ENCODE data around the gene MGST1. TPM values are rescaled to one million over a fixed set of nuclear protein-coding genes. Genes with fewer than 3 reads are reported as not detected.
"Not testable (repeated sequence)": the region's sequence is repeated elsewhere in the genome, so short reads cannot be mapped to it uniquely, and the experiment has no call there.

Gene MGST1
- total and polyA plus RNA-seq, 2 experiments from 2014 or later: 122 to 1,022 TPM

- Histone ChIP-seq H3K27ac (no peak overlapping the region), H2AFZ (no peak overlapping the region), H3K27me3 (replicated peaks; ENCODE audit: insufficient read depth) (no peaks in the 10 kb centered on the region), H3K36me3 (ENCODE audit: low read depth) (peaks cover 3% of the 10 kb centered on the region; the same call in 1 of the 2 replicates), H4K20me1 (ENCODE audit: insufficient read depth) (no peaks in the 10 kb centered on the region), H3K9ac (no peak overlapping the region), H3K9me2 (ENCODE audit: insufficient read depth) (no peaks in the 10 kb centered on the region), H3F3A (ENCODE audit: insufficient read depth) (peaks cover 5% of the 10 kb centered on the region; the same call in 1 of the 2 replicates), H3K4me3 (no peak overlapping the region), H3K9me3 (ENCODE audit: low read depth) (no peaks in the 10 kb centered on the region), H3K79me2 (ENCODE audit: insufficient read depth) (no peaks in the 10 kb centered on the region), H3K4me2 (ENCODE audit: unreplicated experiment) (no peak overlapping the region), H3K4me1 (ENCODE audit: insufficient read depth) (peaks cover 8% of the 10 kb centered on the region)
- in situ Hi-C loops (cut with MboI): no loop called here
- no peak for TF ChIP-seq EZH2phosphoT487 (IDR thresholded peaks at IDR 0.05; ENCODE audit: insufficient read depth, low read depth)
- TF ChIP-seq EZH2 (IDR thresholded peaks at IDR 0.05; ENCODE audit: insufficient read depth, poor library complexity, severe bottlenecking): no peak
- no peak for DNase-seq
- 96 to 100% methylated on average over 1 of the region's 1 CpG for WGBS, 2 experiments (ENCODE audit: low coverage in 1 of 2, low lambda C conversion rate in 2 of 2, missing lambda C conversion rate in 2 of 2)
Measured at GRCh38 chr12:16392846-16393535, 45.5 kb downstream of the MGST1 start.

- H2AFZ ChIP-seq: no peak overlapping the region
- H3K4me2 ChIP-seq (ENCODE audit: unreplicated experiment): no peak overlapping the region
- no peaks in the 10 kb centered on the region for H3K79me2 ChIP-seq (ENCODE audit: insufficient read depth)
- H3K9me2 ChIP-seq (ENCODE audit: insufficient read depth): no peaks in the 10 kb centered on the region
- H3K27me3 ChIP-seq (replicated peaks; ENCODE audit: insufficient read depth): no peaks in the 10 kb centered on the region
- no peak overlapping the region for H3K9ac ChIP-seq
- no peaks in the 10 kb centered on the region for H4K20me1 ChIP-seq (ENCODE audit: insufficient read depth)
- H3F3A ChIP-seq (ENCODE audit: insufficient read depth): no peaks in the 10 kb centered on the region
- no peak for DNase-seq
- H3K36me3 ChIP-seq (ENCODE audit: low read depth): peaks cover 3% of the 10 kb centered on the region; the same call in 1 of the 2 replicates
- in situ Hi-C loops (cut with MboI): no loop called here
- no peak for TF ChIP-seq EZH2 (IDR thresholded peaks at IDR 0.05; ENCODE audit: insufficient read depth, poor library complexity, severe bottlenecking)
- no peak for TF ChIP-seq EZH2phosphoT487 (IDR thresholded peaks at IDR 0.05; ENCODE audit: insufficient read depth, low read depth)
- no peak overlapping the region for H3K4me3 ChIP-seq
- 79 to 82% methylated on average over 7 of the region's 7 CpGs for WGBS, 2 experiments (ENCODE audit: low coverage in 1 of 2, low lambda C conversion rate in 2 of 2, missing lambda C conversion rate in 2 of 2)
- no peaks in the 10 kb centered on the region for H3K9me3 ChIP-seq (ENCODE audit: low read depth)
- no peaks in the 10 kb centered on the region for H3K4me1 ChIP-seq (ENCODE audit: insufficient read depth)
- H3K27ac ChIP-seq: no peak overlapping the region
Measured at GRCh38 chr12:16399101-16399500, 51.7 kb downstream of the MGST1 start.

- H3K36me3 ChIP-seq (ENCODE audit: low read depth); DNase-seq; H3K9me2 ChIP-seq (ENCODE audit: insufficient read depth); H2AFZ ChIP-seq; H3K4me2 ChIP-seq (ENCODE audit: unreplicated experiment); H3K9me3 ChIP-seq (ENCODE audit: low read depth); H3K4me3 ChIP-seq; H3K27me3 ChIP-seq (replicated peaks; ENCODE audit: insufficient read depth); H3K79me2 ChIP-seq (ENCODE audit: insufficient read depth); H4K20me1 ChIP-seq (ENCODE audit: insufficient read depth); H3K4me1 ChIP-seq (ENCODE audit: insufficient read depth); H3K9ac ChIP-seq; H3F3A ChIP-seq (ENCODE audit: insufficient read depth); in situ Hi-C loops (cut with MboI); H3K27ac ChIP-seq: not testable (repeated sequence)
- 96 to 100% methylated on average over 1 of the region's 1 CpG for WGBS, 2 experiments (ENCODE audit: low coverage in 1 of 2, low lambda C conversion rate in 2 of 2, missing lambda C conversion rate in 2 of 2)
Measured at GRCh38 chr12:16401835-16402234, 54.4 kb downstream of the MGST1 start.

- TF ChIP-seq EZH2 (IDR thresholded peaks at IDR 0.05; ENCODE audit: insufficient read depth, poor library complexity, severe bottlenecking): no peak
- in situ Hi-C loops (cut with MboI): no loop called here
Measured at GRCh38 chr12:16407346-16407745, 59.9 kb downstream of the MGST1 start.

More at GRCh38 chr12:16407346-16407745, 59.9 kb downstream of the MGST1 start:
- no peak for DNase-seq
- Histone ChIP-seq H4K20me1 (ENCODE audit: insufficient read depth) (no peaks in the 10 kb centered on the region), H3K36me3 (ENCODE audit: low read depth) (no peaks in the 10 kb centered on the region; the same call in 1 of the 2 replicates), H3K9me2 (ENCODE audit: insufficient read depth) (no peaks in the 10 kb centered on the region), H3F3A (ENCODE audit: insufficient read depth) (no peaks in the 10 kb centered on the region), H3K4me1 (ENCODE audit: insufficient read depth) (no peaks in the 10 kb centered on the region), H3K4me3 (no peak overlapping the region), H3K79me2 (ENCODE audit: insufficient read depth) (no peaks in the 10 kb centered on the region), H3K9ac (no peak overlapping the region), H2AFZ (no peak overlapping the region), H3K27ac (no peak overlapping the region), H3K4me2 (ENCODE audit: unreplicated experiment) (no peak overlapping the region), H3K27me3 (replicated peaks; ENCODE audit: insufficient read depth) (no peaks in the 10 kb centered on the region), H3K9me3 (ENCODE audit: low read depth) (no peaks in the 10 kb centered on the region)
- 100% methylated on average over 1 of the region's 1 CpG for WGBS, 2 experiments (ENCODE audit: low coverage in 1 of 2, low lambda C conversion rate in 2 of 2, missing lambda C conversion rate in 2 of 2)

Other genes starting within 250 kb of the MGST1 start
- gene SLC15A5, start 70.0 kb upstream of the MGST1 start, total RNA-seq (2014; rRNA removed; shearing (Covaris generic)): not detected in 2 replicates
- not detected in 2 replicates for gene SLC15A5, start 70.0 kb upstream of the MGST1 start, polyA plus RNA-seq (2016; fragmentation: Nextera tagmentation; extraction: Ambion mirVana)

Measured in GM23248 (cell line).